ENCODE data around the gene FAM32A.

DNA sequence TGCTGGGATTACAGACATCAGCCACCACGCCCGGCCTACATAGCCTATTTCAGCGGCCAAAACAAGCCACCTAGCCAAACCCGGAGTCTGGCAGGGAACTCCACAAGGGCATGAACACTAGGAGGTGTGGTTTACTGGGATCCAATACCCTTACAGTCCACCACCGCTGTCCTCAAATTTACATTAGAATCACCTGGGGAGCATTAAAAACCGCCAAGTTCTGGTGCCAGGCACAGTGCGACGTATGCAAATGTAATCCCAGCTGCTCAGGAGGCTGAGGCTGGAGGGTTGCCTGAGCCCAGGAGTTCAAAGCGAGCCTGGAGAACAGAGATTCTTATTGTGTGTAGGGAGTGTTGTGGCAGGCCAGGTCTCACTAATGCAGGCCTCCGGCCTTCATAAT is 8.3 kb downstream of the FAM32A start:
- TF ChIP-seq, protein P1, sequence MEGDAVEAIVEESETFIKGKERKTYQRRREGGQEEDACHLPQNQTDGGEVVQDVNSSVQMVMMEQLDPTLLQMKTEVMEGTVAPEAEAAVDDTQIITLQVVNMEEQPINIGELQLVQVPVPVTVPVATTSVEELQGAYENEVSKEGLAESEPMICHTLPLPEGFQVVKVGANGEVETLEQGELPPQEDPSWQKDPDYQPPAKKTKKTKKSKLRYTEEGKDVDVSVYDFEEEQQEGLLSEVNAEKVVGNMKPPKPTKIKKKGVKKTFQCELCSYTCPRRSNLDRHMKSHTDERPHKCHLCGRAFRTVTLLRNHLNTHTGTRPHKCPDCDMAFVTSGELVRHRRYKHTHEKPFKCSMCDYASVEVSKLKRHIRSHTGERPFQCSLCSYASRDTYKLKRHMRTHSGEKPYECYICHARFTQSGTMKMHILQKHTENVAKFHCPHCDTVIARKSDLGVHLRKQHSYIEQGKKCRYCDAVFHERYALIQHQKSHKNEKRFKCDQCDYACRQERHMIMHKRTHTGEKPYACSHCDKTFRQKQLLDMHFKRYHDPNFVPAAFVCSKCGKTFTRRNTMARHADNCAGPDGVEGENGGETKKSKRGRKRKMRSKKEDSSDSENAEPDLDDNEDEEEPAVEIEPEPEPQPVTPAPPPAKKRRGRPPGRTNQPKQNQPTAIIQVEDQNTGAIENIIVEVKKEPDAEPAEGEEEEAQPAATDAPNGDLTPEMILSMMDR (IDR thresholded peaks at IDR 0.05), result no peak
- no peak for TF ChIP-seq POLR2A (IDR thresholded peaks at IDR 0.05)

All from body of pancreas (tissue), 4 donors.